HL-60 (cell line): ENCODE results near the gene PTPN23.

Experiments used
- CTCF ChIP-seq: IDR thresholded peaks from one replicate; pipeline ENCODE4 v1.5.1; 2011; ENCODE audit warnings: low read length, control low read depth, inconsistent platforms; ENCODE audit not compliant: insufficient read depth
- GABPA ChIP-seq: IDR thresholded peaks from 2 replicates; pipeline ENCODE4 v1.6.1; 2012; ENCODE audit warnings: low read depth
- POLR2AphosphoS5 ChIP-seq: IDR thresholded peaks from 2 replicates; pipeline ENCODE4 v1.6.1; 2012; ENCODE audit warnings: low read depth
- SPI1 ChIP-seq: IDR thresholded peaks from 2 replicates; pipeline ENCODE4 v1.6.1; 2012; ENCODE audit warnings: low read depth, mild to moderate bottlenecking, borderline replicate concordance
- TF ChIP-seq, protein P1 (sequence below): IDR thresholded peaks from 2 replicates; pipeline ENCODE4 v1.6.1; 2012; ENCODE audit warnings: low read depth; ENCODE audit not compliant: insufficient replicate concordance

GRCh38 chr3:47392933-47393332, 12.1 kb downstream of the PTPN23 start:
- TF ChIP-seq, protein P1, sequence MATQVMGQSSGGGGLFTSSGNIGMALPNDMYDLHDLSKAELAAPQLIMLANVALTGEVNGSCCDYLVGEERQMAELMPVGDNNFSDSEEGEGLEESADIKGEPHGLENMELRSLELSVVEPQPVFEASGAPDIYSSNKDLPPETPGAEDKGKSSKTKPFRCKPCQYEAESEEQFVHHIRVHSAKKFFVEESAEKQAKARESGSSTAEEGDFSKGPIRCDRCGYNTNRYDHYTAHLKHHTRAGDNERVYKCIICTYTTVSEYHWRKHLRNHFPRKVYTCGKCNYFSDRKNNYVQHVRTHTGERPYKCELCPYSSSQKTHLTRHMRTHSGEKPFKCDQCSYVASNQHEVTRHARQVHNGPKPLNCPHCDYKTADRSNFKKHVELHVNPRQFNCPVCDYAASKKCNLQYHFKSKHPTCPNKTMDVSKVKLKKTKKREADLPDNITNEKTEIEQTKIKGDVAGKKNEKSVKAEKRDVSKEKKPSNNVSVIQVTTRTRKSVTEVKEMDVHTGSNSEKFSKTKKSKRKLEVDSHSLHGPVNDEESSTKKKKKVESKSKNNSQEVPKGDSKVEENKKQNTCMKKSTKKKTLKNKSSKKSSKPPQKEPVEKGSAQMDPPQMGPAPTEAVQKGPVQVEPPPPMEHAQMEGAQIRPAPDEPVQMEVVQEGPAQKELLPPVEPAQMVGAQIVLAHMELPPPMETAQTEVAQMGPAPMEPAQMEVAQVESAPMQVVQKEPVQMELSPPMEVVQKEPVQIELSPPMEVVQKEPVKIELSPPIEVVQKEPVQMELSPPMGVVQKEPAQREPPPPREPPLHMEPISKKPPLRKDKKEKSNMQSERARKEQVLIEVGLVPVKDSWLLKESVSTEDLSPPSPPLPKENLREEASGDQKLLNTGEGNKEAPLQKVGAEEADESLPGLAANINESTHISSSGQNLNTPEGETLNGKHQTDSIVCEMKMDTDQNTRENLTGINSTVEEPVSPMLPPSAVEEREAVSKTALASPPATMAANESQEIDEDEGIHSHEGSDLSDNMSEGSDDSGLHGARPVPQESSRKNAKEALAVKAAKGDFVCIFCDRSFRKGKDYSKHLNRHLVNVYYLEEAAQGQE, result no peak
- TF ChIP-seq CTCF, result no peak
- TF ChIP-seq POLR2AphosphoS5, result no peak
- TF ChIP-seq GABPA, result no peak
- TF ChIP-seq SPI1, result no peak
